Liver (tissue), 3 donors: ENCODE measurements around the gene CCDC167.

Experiments
- CTCF ChIP-seq: fragments of 150-350 bp; IDR thresholded peaks from 2 replicates; pipeline ENCODE4 v1.5.1; 2017; ENCODE audit warnings: improper control_type of control experiment, low read depth, low read length; ENCODE audit not compliant: missing input control
- EGR1 ChIP-seq, 2 donors: IDR thresholded peaks; 2 replicates each; pipeline ENCODE4 v1.6.1; 2016 to 2018; ENCODE audit warnings: antibody characterized with exemption in 2 of 2, low read depth in 2 of 2
- GABPA ChIP-seq, 2 donors: IDR thresholded peaks in 1 of 2; conservative IDR thresholded peaks in 1 of 2; 2 replicates each; pipeline ENCODE4 v1.6.1; 2016; ENCODE audit warnings: antibody characterized with exemption in 2 of 2, mild to moderate bottlenecking in 1 of 2, moderate library complexity in 1 of 2
- RXRA ChIP-seq, 2 donors: IDR thresholded peaks; 2 replicates each; pipeline ENCODE4 v1.6.1; 2017 to 2018; ENCODE audit warnings: antibody characterized with exemption in 2 of 2, mild to moderate bottlenecking in 1 of 2
- donor health status: healthy.
- donor health status: healthy.

GRCh38 chr6:37534893-37535292 lies 35.2 kb upstream of the CCDC167 start:
- TF ChIP-seq CTCF (no peak), EGR1 (IDR thresholded peaks at IDR 0.05; ENCODE audit: low read depth in 2 of 2) (no peak), RXRA (IDR thresholded peaks at IDR 0.05) (no peak), GABPA (IDR thresholded peaks at IDR 0.05 in 1 of 2, conservative IDR thresholded peaks at IDR 0.05 in 1 of 2) (no peak)
